CD4-positive, alpha-beta T cell treated with Interleukin-17A for 4 hours (primary cell): ENCODE data around the gene STIMATE.
A peak's percentile ranks its signal among the peaks of the same experiment; 100 is the strongest.

Experiments
- DNase-seq: peaks from one replicate; pipeline ENCODE4 v3.0.0-alpha.2; 2020; ENCODE audit warnings: mixed read lengths

STIMATE gene

DNA sequence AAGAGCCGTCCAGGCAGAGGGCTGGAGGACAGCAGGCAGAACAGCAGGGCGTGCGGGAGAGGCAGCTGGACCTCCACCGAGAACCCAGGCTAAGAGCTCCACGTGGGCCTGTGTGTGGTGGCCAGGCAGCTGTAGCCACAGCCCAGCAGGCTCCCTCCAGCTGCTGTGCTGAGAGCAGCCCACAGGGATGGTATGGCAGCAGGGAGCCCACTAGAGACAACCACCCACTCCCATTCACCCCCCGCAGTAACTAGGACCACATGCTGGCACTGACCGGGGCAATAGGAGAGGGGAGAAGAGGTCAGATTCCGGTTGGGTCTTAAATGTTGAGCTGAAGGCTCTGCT, 37.0 kb downstream of the STIMATE start:
- DNase-seq = no peak

- DNase-seq = no peak
Measured at GRCh38 chr3:52859686-52860423, 37.5 kb downstream of the STIMATE start.

- no peak for DNase-seq
Measured at GRCh38 chr3:52857864-52858263, 39.5 kb downstream of the STIMATE start.

DNA sequence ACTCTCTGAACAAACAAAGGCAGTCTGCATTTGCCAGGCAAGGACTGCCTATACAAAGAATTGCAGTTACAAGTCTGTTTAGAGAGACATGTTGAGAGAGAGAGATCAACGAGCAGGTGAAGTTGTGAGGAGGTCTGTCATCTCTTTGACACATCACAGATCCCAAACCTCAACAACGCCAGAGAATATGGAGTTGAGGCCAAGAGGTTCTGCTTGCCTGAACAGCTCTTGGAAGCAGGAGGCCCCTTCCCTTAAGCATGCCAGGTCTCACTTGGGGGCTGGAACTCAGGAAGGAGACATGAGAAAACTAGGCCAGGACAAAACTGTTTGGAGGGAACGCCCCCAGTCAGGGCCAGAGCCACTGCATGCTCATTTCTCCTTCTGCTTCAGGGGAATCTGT, 40.2 kb downstream of the STIMATE start:
- no peak for DNase-seq

GRCh38 chr3:52856666-52857065, 40.7 kb downstream of the STIMATE start:
- no peak for DNase-seq

GRCh38 chr3:52854013-52854412, 43.3 kb downstream of the STIMATE start:
- DNase-seq = no peak

- no peak for DNase-seq
Measured at GRCh38 chr3:52852419-52852818, 44.9 kb downstream of the STIMATE start.

DNA sequence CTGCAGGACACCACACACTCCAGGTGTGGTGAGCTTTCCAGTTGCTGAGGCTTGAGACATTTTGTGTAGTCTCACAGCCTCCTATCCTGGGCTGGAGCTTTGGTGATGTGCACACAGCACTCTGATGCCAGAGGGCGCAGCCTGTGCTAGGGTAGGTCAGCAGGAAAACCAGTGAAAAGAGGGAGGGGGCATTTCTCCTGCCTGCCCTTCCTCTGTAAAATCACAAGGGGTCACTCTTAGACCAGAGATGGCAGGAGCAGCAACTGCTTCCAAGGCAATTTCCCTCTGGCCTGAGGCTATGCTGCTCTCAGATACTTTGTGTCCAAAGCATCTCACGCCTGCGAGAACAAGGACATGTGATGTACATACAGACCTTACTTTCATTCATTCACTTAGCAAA, 46.0 kb downstream of the STIMATE start:
- DNase-seq = peak; percentile 34

DNA sequence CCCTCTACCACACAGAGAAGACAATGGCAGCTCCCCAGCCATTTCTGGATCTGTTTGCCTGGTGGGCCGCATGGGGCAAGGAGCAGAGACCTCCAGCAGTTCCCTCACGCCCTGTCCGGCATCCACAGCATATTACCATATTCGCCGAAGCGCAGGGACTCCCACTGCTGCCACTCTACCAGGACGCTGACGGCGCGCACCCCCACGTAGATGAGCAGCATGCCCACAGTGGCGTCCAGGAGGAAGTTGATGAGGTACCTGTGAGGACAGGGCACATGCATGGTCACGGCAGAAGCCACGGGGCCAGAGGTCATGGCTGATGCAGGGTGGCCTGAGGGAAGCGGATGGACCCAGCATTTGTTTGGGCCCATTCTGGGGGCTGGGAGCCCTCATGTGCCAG, 47.7 kb downstream of the STIMATE start:
- DNase-seq = no peak

GRCh38 chr3:52848617-52849016, 48.7 kb downstream of the STIMATE start:
- no peak for DNase-seq

DNA sequence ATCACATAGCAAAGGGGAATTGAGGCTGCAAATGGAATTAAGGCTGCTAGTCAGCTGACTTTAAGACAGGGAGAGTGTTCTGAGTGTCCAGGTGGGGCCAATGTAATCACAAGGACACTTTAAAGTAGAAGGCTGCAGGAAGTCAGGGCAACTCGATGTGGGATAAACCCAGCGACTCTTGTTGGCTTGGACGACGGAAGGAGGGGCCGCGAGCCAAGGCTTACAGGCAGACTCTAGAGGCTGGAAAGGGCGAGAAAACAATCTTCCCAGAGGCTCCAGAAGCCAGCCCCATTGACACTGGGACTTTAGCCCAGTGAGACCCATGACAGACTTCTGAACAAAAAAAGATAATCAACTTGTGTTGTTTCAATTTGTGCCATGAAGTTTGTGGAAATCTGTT, 49.6 kb downstream of the STIMATE start:
- DNase-seq = no peak

GRCh38 chr3:52847241-52847640, 50.1 kb downstream of the STIMATE start:
- DNase-seq = no peak

- no peak for DNase-seq
Measured at GRCh38 chr3:52846432-52846965, 50.8 kb downstream of the STIMATE start.

DNA sequence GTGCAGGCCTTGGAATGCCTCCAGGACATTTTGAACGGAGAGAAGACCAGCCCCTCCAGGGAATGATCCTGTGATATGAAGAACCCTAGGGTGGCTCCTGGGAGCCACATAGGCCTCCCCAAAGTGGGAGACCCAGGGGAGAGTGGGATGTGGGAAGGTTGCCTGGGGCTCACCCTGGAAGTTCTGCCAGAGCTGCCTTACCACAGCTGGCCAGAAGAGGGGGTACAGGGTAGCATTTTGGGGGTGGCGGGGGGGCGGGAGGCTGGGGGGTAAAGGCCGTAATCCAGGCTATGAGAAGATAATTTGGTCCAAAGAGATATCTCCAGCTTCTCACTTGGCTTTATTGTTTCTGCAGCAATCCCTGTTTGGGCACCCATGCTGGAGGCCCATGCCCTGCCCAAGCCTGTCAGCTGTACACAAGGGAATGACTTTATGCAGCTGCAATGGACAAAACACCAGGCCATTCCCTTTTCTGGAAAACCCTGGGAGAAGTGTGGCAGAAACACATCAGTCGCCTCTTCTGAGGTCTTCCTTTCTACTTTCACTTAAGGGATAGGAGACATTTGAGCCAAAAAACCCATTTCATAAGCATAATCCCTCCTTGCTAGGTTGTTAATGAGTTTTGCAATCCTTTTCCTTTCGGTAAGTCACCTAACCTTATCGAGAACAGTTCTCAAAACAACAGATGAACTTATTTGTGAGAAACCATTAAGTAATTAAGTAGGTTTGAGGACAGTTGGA, 51.5 kb downstream of the STIMATE start:
- peak; percentile 39 for DNase-seq

- no peak for DNase-seq
Measured at GRCh38 chr3:52845157-52845556, 52.2 kb downstream of the STIMATE start.

DNA sequence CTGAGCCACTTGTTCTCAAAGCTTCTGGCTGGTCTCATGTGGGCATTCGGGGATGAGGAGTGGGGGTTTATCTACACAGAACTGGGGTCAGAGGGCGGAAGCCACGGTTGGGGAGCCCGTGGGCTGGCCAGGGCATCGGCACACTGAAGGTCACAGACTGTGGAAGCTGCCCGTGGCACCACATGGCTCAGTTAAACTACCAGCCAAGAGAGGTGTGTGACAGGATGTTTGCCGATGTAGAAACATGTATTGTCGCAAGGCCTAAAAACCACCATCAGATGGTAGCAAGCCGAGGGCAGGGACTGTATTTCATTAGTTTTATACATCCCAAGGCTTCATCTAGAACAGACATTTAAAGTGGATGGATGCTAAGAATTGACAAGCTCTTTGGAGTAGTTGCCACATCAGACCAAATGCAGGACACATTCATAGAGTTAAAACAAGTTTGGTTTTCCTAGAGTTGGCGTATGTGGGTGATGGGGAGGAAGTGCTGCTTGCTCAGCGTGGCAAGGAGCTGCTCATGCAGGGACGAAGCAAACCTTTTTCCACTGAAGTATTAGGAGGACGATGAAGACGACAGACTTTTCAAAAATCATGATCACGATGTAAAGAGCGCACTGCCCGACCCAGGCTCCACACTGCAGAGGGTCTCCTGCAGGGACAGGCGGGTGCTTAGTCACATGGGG, 52.9 kb downstream of the STIMATE start:
- DNase-seq = no peak

DNA sequence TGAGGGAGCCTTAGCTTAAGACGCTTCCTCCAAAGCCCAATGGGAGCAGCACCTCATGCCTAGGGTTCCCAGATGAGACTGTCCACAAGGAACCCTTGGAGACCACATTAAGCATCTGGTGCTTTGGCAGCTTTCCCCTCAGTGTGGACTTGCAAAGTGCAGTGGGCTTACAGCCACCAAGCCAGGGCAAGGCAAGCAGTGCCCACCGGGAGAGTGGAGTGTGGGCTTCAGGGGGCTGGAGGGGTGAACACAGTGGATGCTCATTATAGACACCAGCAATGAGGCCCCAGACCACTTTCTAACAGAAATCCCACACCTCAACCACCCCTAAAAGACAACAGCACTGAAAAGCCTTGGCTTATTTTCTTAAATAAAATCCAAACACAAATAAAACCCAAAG, 53.5 kb downstream of the STIMATE start:
- DNase-seq = no peak

- DNase-seq = no peak
Measured at GRCh38 chr3:52843108-52843865, 54.1 kb downstream of the STIMATE start.

DNA sequence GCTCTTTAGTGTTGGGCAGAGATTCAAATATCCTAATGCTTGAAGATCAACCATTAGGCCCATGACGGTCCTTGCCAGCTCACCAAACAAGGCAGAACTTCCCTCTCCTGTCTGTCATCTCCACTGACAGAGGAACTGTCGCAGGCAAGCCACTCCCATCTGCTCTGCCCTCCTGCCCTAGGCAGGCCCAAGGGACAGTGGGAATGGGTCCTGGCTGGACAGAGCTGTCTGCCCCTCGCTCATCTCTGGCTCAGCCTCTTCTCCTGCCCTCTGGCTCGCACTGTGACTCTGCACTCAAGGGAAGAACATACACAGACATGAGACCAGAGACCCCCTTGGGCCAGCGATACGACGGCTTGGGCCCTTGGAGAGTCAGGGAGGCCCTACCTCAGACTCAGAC, 54.9 kb downstream of the STIMATE start:
- no peak for DNase-seq

GRCh38 chr3:52841981-52842340, 55.4 kb downstream of the STIMATE start:
- DNase-seq = no peak

- DNase-seq = no peak
Measured at GRCh38 chr3:52841211-52841980, 56.0 kb downstream of the STIMATE start.

GRCh38 chr3:52839892-52840545, 57.3 kb downstream of the STIMATE start:
- no peak for DNase-seq
